HG03439 (cell line): Measurements from ENCODE around the gene RABGAP1L.
"Not testable (repeated sequence)": the region's sequence is repeated elsewhere in the genome, so short reads cannot be mapped to it uniquely, and the experiment has no call there.

Experiments used
- ATAC-seq: cut with Tn5 transposase; IDR thresholded peaks from one replicate; pipeline ENCODE4 v1.9.1; 2021; ENCODE audit warnings: mild to moderate bottlenecking, moderate library complexity; ENCODE audit not compliant: unreplicated experiment

The RABGAP1L gene

GRCh38 chr1:174788981-174789380 is 629.7 kb downstream of the RABGAP1L start:
- ATAC-seq = no peak

GRCh38 chr1:174789399-174789798 is 630.1 kb downstream of the RABGAP1L start:
- ATAC-seq = no peak

- no peak for ATAC-seq
These were observed 632.5 kb downstream of the RABGAP1L start for GRCh38 chr1:174791863-174792262.

GRCh38 chr1:174794861-174795260 is 635.5 kb downstream of the RABGAP1L start:
- ATAC-seq = no peak

- no peak for ATAC-seq
These were observed 636.5 kb downstream of the RABGAP1L start for GRCh38 chr1:174795806-174796205.

- no peak for ATAC-seq
These were observed 638.1 kb downstream of the RABGAP1L start for GRCh38 chr1:174797398-174797797.

- ATAC-seq = no peak
These were observed 639.8 kb downstream of the RABGAP1L start for GRCh38 chr1:174799136-174799479.

- no peak for ATAC-seq
These were observed 641.0 kb downstream of the RABGAP1L start for GRCh38 chr1:174800216-174800851.

GRCh38 chr1:174800876-174801275 is 641.6 kb downstream of the RABGAP1L start:
- no peak for ATAC-seq

GRCh38 chr1:174809755-174810280 is 650.5 kb downstream of the RABGAP1L start:
- ATAC-seq = no peak

- ATAC-seq = no peak
These were observed 652.7 kb downstream of the RABGAP1L start for GRCh38 chr1:174812016-174812415.

- no peak for ATAC-seq
These were observed 653.3 kb downstream of the RABGAP1L start for GRCh38 chr1:174812656-174813055.

GRCh38 chr1:174815036-174815435 is 655.7 kb downstream of the RABGAP1L start:
- peak; percentile 57 for ATAC-seq

GRCh38 chr1:174815474-174815908 is 656.2 kb downstream of the RABGAP1L start:
- ATAC-seq = peak; percentile 47

GRCh38 chr1:174816621-174817020 is 657.3 kb downstream of the RABGAP1L start:
- not testable (repeated sequence) for ATAC-seq

- no peak for ATAC-seq
These were observed 658.8 kb downstream of the RABGAP1L start for GRCh38 chr1:174818014-174818616.

- ATAC-seq = no peak
These were observed 659.6 kb downstream of the RABGAP1L start for GRCh38 chr1:174818951-174819350.

- no peak for ATAC-seq
These were observed 660.3 kb downstream of the RABGAP1L start for GRCh38 chr1:174819596-174819995.

- ATAC-seq = no peak
These were observed 665.8 kb downstream of the RABGAP1L start for GRCh38 chr1:174825127-174825526.

GRCh38 chr1:174825806-174826205 is 666.5 kb downstream of the RABGAP1L start:
- no peak for ATAC-seq

GRCh38 chr1:174828264-174828663 is 668.9 kb downstream of the RABGAP1L start:
- no peak for ATAC-seq

- no peak for ATAC-seq
These were observed 670.7 kb downstream of the RABGAP1L start for GRCh38 chr1:174829990-174830389.

GRCh38 chr1:174836543-174836942 is 677.2 kb downstream of the RABGAP1L start:
- no peak for ATAC-seq
